ENCODE measurements around the gene NEURL4.

- TF ChIP-seq EZH2 (IDR thresholded peaks at IDR 0.05; ENCODE audit: borderline replicate concordance, low read depth, low read length, poor library complexity, severe bottlenecking): no peak
- no peak for TF ChIP-seq CTCF (conservative IDR thresholded peaks at IDR 0.05; ENCODE audit: low read depth, low read length)
Observed at GRCh38 chr17:7374353-7374752, 45.2 kb upstream of the NEURL4 start.

Data from A673 (cell line).